GM21529 (cell line): ENCODE data around the gene FMNL3.
"Not testable (repeated sequence)": the region's sequence is repeated elsewhere in the genome, so short reads cannot be mapped to it uniquely, and the experiment has no call there.

Source experiments
- ATAC-seq: cut with Tn5 transposase; IDR thresholded peaks from one replicate; pipeline ENCODE4 v1.9.1; 2021; ENCODE audit not compliant: unreplicated experiment

The FMNL3 gene

DNA sequence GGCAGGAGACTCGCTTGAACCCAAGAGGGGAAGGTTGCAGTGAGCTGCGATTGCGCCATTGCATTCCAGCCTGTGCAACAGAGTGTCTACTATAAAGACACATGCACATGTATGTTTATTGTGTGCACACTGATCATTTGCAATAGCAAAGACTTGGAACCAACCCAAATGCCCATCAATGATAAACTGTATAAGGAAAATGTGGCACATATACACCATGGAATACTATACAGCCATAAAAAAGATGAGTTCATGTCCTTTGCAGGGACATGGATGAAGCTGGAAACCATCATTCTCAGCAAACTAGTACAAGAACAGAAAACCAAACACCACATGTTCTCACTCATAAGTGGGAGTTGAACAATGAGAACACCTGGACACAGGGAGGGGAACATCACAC lies 6.7 kb upstream of the FMNL3 start:
- not testable (repeated sequence) for ATAC-seq

DNA sequence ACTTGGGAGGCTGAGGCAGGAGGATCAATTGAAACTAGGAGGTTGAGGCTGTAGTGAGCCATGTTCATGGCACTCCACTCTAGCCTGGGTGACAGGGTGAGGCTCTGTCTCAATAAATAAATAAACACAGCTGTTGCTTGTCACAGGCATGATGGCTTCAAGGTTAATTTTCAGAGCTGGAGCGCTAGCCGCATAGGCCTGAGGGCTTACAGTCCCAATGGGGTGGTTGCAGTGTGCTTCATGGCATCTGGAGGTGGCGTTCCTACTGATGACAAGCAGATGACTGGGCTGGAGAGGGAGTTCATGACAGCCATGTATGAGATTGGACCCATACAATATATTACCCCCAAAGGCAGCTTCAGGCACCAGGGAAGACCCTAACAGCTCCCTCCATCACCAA lies 1.6 kb upstream of the FMNL3 start:
- ATAC-seq: no peak

DNA sequence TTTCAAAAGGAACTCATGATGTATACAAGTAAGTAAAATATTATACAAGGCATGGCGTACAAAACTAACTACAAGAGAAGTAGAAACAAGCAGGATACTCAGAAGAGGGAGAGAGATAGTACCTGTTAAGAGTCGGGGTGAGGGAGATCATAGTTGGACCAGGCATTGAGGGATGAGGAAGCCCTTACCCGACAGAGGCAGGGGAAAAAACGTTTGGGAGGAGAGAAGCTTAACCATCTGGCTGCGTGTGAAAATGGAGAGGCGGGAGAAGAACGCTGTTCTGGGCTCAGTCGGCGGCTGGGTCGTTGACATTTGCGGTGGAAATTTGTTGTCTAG lies 575 bp upstream of the FMNL3 start:
- ATAC-seq: no peak

DNA sequence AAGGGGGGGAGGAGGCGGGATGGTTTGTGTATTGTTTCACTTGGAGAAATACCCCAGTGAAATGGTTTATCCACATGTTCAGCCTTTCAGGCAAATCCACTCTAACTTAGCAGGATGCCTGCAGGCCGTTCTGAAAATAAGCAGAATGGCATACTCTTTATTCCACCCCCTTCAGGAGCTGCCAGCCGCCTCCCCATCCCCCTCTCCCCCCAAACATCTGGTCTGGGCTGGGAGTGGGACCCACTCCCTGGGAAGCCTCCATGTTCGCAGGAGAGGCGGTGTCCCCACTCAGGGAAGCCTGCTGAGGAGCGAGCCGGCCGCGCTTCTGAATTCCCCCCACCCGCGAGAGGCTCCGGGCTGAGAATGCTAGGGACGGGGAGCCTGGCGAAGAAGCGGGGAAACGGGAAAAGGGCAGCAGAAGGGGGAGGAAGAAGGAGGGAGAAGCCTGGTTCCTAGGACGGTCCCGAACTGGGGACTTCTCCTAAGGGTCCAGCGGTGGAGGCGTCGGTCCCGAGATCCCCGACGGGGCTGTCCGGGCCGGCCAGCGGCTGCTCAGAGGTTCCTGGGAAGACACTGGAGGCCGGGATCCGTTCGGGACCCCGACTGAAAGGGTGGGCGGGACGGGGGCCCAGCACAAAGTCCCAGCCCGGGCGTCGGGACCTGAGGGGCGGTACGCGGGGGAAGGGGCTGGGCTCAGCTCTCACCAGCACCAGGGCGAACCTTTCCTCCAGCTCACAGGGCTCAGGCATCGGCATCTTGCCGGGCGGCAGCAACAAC lies 666 bp downstream of the FMNL3 start:
- ATAC-seq: peak; percentile 20

DNA sequence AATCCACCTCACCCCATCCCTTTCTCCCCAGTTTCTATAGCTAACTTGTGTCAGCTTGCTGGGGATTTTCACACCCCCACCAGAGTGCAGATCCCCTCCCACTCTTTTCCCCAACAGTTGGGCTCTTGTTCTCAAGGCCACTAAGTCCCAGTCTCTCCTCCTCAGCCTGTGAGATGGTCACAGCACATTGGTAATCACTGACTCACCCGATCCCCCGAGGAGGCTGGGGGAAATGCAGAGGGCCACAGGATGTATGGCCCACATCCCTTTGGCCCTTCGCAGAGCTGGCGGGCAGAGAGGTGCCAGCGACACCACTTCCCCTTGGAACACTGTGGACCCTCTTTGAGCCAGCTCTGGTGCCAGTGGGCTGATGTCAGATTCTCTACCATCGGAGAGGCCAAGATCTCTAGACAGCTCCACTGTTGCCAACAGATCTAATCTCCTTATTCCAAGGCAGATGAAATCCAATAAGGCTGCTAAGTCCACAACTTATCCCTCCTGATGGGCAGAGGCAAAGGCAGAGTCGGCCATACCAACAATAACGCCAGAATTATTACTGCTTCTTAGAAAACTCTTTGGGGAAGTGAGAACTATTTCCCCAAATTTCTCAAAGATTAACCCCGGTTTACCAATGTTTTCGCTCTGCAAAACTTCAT lies 1.6 kb downstream of the FMNL3 start:
- no peak for ATAC-seq

DNA sequence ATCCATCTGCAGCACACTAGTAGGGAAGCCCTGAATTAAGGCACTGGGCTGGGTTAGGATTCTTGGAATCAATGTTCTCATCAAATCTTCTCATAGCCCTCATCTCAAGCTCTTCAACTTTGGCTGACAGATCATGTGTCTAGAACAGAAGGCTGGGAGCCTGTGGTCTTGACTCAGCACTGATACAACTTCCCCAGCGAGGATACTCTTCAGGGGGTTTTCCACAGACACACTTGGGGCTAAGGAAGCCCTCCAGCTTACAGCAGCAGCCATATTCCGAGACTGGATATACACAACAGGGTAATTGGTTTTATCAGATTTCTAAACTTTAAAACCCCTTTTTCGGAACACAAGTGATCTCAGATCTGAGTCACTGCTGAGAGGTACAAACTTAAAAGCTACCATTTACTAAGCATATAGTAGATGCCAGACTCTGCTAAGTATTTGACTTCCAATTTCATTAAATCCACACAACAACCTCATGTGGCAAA lies 3.5 kb downstream of the FMNL3 start:
- no peak for ATAC-seq

DNA sequence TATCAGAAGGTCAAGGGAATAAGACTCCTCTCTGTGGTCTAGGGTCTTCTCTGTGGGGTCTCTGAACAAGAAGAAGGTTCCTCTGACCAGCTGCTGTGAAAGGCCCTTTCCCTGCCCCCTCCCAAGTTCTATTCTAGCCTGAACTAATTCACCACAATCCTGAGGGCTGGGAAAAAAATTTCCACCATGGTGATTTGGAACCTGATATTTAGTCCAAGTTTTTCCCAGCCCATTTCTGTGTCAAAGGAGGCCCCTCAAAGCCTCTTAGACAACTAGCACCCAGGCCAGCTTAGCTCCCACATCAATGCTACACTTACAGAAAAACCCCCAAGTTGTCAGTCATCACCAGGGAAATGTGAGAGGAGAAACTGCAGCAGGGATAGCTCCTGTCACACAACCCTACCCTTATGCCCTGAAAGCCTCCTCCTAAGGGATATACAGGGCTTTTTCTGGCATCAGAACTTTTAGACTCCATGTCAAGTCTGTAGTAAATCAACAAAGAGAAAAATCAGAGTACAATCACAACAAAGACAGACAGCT lies 4.5 kb downstream of the FMNL3 start:
- no peak for ATAC-seq

DNA sequence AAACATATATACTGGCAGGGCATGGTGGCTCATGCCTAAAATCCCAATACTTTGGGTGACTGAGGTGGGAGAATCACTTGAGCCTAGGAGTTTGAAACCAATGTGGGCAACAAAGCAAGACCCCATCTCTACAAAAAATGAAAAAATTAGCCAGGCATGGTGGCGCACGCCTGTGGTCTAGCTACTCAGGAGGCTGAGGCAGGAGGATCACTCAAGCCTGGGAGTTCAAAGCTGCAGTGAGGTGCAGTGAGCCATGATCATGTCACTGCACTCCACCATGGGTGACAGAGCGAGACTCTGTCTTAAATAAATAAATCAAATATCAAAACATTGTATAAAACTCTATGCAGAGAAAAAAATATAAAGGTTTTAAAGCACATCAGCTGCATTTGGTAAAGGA lies 5.2 kb downstream of the FMNL3 start:
- no peak for ATAC-seq

DNA sequence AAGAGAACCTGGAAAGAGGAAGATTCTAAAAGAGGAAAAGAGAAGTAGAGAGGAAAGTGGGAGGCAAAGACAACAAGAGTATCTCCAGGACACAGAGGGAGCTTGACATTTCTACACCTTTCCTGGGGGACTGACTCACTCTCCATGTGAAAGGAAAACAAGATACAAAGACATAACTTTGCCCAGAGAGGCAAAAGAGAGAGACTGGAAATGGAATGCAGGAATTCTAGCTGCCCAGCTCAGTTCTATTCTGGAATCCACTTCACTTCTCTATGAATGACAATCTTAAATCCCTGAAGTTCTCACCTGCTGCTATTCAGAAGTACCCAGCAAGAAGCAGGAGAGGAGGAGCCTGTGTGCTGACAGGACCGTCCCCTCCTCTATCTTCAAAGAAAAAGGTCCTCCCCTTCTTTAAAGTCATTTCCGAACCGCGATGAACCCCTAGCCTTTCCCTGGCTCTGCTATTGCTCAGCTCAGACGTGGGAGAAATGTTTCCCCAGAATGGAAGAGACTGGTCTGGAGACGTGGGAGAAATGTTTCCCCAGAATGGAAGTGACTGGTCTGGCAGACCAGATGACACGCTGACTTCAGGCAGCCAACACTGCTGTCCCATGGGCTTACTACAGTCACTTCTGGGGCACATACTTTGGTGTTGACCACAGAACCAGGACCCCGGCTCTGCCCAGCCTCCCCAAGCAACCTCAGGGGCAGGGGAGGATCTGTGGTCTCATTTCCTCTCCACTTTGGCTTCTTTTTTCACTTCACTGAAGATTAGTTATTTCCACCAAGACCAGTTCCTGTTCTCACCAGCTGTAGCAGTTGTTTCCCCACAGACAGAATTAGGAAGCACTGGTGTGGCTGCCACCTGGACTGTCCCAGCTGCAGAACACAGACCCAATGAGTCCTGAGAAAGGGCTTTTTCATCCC lies 8.3 kb downstream of the FMNL3 start:
- peak; percentile 72 for ATAC-seq

DNA sequence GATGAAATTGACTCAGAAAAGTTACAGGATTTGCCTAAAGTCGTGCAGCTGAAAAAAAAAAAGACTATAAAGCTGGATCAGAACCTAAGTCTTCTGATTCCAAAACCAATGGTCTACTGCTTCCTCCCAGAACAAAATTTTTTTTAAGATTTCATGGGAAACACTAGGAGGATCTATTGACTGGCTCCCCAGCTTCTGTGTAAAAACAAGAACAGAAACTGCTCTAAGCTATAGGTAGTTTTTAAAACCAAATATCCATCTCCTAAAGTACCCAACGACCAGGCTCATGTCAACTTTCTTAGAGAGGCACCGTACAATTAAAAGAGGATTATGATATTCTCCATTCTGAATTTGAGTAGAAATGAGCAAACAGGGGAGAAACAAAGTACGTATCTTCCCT lies 9.4 kb downstream of the FMNL3 start:
- ATAC-seq: no peak

DNA sequence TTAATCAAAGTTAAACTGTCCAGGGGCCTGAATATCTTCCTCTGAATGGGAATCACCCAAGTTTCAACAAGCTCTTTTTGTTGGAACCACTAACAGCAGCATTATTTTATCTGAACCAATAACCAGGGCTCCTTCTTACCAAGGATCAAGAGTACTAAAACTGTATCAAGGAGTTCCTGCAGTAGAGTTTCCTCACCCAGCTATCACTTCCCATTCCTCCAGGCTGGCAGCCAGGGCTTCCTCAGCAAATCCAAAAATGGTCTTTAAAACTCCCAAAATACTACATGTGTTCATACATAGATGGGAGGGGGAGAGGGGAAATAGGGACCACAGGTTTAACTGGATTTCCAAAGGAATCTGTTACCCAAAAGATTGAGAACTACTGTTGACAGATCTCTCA lies 10.5 kb downstream of the FMNL3 start:
- no peak for ATAC-seq

DNA sequence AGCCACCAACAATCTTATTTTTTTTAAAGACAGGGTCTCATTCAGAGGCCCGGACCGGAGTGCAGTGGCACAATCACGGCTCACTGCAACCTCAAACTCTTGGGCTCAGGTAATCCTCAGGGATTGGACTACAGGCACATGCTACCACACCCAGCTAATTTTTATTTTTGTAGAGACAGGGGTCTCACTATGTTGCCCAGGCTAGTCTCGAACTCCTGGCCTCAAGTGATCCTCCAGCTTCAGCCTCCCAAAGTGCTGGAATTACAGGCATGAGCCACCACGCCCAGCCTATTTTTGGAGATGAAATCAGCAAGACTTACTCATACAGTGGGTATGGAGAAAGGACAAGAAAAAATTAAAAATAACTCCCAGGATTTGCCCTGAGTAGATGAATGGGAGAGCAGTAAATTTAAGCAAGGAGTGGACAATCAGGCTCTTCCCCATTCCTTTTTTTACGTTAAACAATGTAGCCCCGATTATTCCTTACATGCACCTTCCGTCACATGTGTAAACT lies 13.2 kb downstream of the FMNL3 start:
- ATAC-seq: no peak

DNA sequence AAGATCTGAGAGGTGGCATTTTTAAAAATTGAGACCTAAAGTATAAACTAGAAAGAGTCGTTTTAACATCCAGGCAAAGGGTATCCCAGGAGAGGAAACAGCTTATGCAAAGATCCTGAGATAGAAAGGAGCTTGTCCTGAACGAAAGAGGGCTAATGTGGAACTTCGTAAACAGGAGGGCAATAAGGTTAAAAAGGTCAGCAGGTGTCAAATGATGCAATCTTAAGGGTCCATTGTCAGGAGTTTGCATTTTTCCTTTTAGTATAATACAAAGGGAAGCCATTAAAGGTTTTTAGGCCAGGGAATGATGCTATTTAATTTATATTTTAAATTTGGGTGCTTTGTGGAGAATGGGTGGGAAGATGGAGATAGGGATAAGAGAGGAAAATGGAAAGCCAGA lies 14.4 kb downstream of the FMNL3 start:
- no peak for ATAC-seq

DNA sequence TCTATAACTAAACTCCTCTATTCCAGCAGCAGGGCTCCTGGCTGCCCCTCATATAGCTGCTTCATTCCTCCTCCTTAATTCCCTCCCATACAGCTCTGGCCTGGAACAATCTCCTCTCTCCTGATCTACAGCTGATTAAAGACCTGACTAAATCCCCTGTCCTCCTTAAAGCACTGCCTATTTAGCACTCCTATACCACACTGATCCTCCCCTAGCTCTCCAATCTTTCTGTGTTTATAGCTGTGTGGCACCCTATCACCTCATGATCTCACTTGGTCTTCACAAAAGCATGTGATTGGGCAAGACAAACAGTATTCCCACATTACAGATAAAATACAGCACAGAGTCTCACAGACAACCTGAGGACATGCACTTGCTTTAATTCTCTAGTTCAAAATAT lies 17.4 kb downstream of the FMNL3 start:
- ATAC-seq: no peak

DNA sequence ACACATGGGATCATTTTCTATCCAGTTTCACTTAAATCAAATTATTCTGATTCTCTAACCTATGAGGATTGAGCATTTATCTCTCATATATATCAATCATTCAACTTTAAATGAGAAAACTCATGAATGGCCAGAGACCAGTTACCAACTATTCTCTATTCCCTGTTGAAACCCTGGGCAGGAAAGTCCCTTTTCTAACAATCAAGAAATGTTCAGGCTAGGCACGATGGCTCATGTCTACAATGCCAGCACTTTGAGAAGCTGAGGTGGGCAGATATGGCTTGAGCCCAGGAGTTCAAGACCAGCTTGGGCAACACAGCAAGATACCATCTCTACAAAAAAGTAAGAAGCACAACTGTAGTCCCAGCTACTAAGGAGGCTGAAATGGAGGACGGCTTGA lies 18.0 kb downstream of the FMNL3 start:
- ATAC-seq: no peak

DNA sequence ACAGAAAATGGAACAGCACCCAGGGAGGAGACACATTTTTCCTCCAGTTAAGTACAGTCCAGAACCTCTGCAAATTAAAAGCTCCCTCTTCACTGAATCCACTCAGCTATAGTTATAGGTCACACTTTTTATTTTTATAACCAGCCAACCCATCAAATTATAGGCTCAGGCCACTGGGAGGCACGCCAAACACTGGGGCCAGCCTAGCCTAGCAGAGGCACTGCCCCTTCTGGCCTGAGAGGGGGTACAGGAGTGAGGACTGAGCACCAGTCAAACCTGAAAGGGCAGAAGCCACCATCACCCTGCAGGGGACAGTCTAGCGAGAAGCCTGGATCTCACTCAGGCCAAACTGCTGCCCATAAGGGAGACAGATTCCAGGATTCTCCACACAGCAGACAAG lies 19.3 kb downstream of the FMNL3 start:
- ATAC-seq: no peak

DNA sequence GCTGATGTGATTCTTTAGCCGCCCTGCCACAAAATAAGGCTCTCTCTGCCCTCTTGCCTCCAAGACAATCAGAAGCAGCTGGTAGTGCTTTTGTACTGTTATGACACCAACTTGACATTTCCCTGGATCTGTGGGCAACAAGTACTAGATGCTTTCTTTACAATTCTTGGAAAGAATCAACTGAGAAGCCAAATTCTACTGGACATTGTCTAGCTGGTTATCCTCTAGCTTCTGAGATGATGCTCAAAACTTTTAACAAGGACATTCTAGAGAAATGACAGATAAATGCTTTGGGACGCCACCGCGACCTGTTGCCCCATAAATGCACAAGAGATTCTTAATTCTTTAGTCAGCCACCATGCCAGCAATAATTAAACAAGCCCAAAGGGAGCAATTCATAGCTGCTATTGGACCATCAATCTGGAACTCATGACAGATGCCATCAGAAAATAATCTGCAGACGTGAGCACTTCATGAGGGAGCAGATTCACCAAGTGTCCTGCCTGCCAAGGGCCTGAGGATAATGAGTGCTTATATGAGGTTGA lies 22.8 kb downstream of the FMNL3 start:
- no peak for ATAC-seq

DNA sequence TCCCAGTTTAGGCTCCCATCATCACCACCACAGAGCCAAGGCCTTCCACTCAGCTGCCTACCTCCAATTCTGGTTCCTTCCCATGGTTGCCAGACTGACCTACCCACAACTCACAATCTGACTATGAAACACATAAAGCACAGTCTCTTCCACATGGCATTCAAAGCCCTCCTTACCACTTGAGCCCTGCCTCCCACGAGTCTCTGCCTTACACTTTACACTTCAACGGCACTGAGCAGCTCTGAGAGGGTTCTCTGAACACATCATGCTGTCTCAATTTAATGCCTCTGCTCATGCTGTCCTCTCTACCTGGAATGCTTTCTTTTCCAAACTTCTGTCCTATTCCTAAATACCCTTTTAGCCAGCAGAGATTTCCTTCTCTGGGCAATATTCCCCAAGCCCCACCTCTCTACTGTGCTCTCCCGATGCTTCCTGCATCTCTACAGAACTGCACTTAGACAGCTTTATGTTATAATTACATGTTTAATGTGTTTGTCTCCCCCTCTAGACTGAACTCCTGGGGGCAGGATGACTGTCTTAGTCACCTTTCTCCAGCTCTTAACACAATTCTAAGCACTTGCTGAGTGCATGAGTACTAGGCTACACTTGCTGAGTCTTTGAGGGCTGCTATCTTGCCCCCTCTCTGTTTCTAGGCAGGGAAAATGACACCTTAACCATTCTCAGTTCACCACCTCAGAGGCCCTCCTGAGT lies 23.5 kb downstream of the FMNL3 start:
- no peak for ATAC-seq

DNA sequence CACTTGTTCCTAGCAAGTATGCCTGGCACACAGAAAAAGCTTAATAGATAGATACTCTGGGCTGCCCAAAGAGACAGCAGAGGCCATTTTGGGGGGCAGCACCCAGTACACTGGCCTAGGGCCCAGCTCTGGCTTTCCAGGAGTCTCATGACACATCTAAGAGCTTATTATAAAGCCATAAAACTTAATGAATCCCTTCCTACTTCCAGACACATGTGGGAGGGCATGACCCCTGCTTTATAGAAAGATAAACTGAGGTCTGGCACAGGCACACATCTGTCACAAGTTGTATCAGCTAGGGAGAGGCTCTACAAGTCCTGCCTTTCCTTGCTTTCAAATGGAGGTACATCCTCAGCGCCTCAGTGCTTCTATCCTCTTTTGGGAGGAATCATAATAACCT lies 27.1 kb downstream of the FMNL3 start:
- no peak for ATAC-seq

DNA sequence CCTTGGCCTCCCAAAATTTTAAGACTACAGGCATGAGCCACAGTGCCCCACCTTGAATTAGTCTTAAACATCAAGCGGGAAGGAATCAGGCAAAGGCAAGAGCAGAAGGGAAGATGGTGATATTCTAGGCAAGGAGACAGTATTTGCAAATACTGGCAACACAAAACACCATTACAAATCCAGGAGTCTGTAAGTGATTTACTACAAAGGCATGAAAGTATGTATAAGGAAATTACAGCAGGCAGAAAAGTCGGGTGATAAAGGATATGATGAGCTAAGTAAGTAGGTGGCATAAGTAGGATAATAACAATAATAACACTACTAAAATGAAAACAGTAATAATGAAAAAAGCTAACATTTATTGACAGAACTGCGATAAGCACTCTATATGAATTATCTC lies 28.5 kb downstream of the FMNL3 start:
- ATAC-seq: no peak
